ENCODE measurements around the gene LAMC3.

- TF ChIP-seq POLR2A (IDR thresholded peaks at IDR 0.05) (no peak), CTCF (IDR thresholded peaks at IDR 0.05) (no peak)
Observed at GRCh38 chr9:131019388-131020239, 10.6 kb downstream of the LAMC3 start.
